Measurements from ENCODE around the gene ISG20L2.

Gene ISG20L2

DNA sequence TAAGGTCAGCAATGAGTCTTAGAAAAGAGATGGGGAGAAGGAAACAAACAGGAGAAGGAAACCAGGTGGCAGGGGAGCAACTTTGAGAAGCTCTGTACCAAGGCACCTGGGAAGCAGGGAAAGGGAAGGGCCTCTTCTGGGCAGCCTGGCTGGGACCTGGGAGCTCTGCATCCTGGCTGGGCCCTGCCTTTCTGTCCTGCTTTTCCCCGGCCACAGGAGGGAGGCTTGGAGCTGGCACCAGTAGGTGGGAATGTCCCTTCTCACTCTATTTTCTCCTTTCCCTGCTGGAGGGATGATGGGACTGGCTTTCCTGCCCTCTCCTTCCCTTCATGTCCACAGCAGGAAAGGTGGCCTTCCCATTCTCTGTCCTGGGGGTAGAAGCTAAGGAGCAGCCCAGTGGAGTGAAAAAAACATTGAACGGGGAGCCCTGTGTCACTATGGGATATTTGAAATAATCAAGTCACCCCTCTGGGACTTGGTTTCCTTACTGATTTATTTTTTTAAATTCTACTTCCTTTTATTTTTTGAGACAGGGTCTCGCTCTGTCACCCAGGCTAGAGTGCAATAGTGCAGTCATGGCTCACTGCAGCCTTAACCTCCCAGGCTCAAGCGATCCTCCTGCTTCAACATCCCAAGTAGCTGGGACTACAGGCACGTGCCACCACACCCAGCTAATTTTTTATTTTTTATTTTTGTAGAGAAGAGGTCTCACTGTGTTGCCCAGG is 46.2 kb downstream of the ISG20L2 start:
- no peak for FAIRE-seq

DNA sequence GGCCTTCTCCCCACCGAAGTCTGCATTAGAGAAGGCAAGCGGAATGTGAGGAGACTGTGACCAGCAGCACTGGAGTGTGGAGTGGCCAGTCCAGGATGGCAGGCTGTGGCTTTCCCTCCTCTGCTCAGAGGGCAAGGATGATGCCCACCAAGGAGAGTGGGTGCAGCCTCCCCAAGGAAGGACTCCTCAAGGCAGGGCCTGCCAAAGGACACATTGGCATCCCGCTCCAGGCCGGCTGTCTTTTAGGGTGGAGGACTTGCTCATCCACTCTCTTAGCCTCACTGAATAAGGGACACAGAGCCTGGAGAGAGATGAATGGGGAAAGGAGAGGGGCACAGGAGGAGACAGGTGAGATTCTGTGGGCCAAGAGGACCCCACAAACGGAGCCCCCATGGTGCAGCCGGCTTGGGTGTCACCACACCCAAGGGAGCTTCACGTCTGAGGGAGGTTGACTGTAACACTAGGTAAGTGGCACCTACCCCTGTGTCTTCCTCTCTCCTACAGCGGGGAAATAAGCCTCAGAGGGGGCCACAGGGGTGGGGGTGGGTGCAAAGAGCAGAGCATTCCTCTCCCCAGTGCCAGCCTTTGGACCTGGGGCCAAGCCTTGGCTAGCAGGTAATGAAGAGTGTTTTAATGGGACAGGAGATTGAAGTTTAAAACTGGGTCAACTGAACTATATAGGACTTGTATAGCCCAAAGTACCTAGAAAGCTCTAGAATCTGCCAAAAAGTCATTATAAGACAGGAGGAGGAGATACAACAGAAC is 47.2 kb downstream of the ISG20L2 start:
- FAIRE-seq, result no peak

- FAIRE-seq, result no peak
Observed at GRCh38 chr1:156680056-156680455, 48.5 kb downstream of the ISG20L2 start.

DNA sequence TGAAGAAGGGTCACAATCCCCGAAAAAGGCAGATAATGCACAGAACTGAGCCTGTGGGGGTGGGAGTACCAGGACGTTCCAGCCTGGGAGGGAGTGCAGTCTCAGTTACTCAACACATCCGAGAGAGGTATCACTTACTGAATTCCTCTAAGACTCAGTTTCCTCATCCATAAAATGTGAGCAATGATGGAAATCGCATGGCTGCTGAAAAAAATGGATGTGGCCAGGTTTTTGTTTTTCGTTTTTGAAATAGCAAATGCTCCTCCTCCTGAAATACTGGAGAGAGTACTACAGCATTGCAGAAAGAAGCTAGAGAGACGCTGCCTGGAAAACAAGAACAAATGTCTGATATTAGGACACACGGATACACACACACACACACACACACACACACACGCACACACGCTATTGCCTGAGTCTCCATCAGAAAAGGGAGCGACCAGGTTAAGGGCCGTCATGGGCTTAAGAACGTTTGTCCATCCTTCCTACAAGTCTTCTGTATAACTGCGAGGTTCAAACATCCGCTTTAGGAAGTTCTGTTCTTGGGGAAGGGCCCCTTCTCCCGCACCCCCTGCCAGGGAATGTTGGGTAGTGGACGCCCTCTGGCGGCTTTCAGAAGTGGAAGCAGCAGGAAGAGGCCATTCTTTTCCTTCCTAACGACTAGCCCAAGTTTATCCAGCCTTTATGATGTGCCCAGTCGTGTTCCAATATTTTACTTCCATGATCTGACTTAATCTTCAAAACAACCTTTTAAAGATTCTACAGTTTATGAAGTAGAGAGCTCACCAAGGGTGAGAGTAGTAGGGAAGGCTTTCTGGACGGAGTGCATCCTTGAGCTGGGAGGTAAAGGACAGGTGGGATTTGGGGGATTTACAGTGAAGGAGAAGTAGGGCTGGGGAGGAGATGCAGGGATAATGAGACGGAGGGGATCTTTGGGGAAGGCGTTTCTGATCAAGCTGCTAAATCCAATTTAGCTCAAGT is 50.7 kb downstream of the ISG20L2 start:
- FAIRE-seq, result peak; percentile 32

GRCh38 chr1:156676820-156677615 is 51.5 kb downstream of the ISG20L2 start, which contains the start of gene NES:
Gene NES, minus strand, starts transcription at chr1:156677407. Its CDS starts 143 bp downstream, at chr1:156677264.
- FAIRE-seq, result no peak

GRCh38 chr1:156676114-156676819 is 52.3 kb downstream of the ISG20L2 start:
- FAIRE-seq, result no peak

- FAIRE-seq, result no peak
Observed at GRCh38 chr1:156675210-156676113, 53.1 kb downstream of the ISG20L2 start.

DNA sequence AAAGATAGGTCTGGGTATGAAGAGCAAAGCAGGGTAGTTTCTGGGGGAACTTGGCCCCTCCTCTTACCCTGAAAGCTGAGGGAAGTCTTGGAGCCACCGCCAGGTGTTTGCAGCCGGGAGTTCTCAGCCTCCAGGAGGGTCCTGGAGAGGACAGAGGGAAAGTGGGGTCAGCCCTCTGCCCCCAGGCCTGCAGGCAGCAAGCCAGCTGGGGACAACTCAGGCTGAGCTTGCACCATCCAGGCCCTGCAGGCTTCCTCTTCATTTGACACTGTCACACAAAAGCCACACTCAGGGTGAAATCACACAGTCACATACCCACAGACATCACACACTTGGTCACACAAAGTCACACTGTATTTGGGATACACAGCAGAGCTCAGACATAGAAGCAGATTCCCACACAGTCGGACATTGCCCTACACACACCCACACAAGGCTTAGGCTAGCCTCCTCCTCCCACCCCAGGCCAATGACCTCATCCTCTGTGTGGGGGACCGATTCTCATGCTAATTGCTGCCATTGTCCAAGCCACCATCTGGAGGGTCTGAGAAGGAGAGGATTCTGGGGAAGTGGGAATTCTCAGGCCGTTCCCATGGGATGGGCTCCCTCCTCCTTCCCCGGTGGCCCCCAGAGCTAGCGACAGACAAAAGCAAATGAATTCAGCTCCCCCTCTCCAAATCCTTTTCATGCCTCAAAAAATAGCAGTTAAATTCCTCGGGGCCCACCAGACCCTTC is 55.0 kb downstream of the ISG20L2 start:
- no peak for FAIRE-seq

All from A204.1 (cell line).